Heart left ventricle (tissue), 13 donors: ENCODE data around the gene METRNL.

Source experiments
- CTCF ChIP-seq, 12 donors: fragments of 200-600 bp; sonication (generic) in 4 of 12; IDR thresholded peaks; one replicate each; pipeline versions ENCODE4 v1.5.0 to v1.8.0; 2018 to 2022; ENCODE audit warnings: antibody characterized with exemption in 12 of 12, mild to moderate bottlenecking in 5 of 12
- POLR2A ChIP-seq, 2 donors: fragments of 450-650 bp; IDR thresholded peaks; one replicate each; pipeline ENCODE4 v1.6.1; 2017; ENCODE audit warnings: antibody characterized with exemption in 2 of 2, mild to moderate bottlenecking in 2 of 2, moderate library complexity in 2 of 2
- donor health status: ischemic (EF 13 %, LVEDD 7.1; RV severe dilation, severe dysfunction).
- donor health status: DM: no; HTN: yes; CAD: no.
- donor health status: DM: no; HTN: no; CAD: no.
- donor health status: ischemic (EF 25% LVEDD 6.9; RV normal size, moderate dysfunction).
- donor health status: ischemic (EF 25% LVEDD 5.7; RV mildly dilated, moderate dysfunction).
- donor health status: ischemic (EF 35%, LVEDD 5.7; RV mildly dilated, moderate dysfunction).
- donor health status: nonischemic (EF 11% LVEDD 7.7; RV severe dilation, severe dysfunction).
- donor health status: DM: yes; HTN: yes; CAD: no.
- donor health status: PGD.
- donor health status: ischemic (EF 29% LVEDD 5.4; RV normal size, mild dysfunction).
- donor health status: nonischemic (EF 23%, LVEDD 6.1; RV moderate dilation, normal function).

DNA sequence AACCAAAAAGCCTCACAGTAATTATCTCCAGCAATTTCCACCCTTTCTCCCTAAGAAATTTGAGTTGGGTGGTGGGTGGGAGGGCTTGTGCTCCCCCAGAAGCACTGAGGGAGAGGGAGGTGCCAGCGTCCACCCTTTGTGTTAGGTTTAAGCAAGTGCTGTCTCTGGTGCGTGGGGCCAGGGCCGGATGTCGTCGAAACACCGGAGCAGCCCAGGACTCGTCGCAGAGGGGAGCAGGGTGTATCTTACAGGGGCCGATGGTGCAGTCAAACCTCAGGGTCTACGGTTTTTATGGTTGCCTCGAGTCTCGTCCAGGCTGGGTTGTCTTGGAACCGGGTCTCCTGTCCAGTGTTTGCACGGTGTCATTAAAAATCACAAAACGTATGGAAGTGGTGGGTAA lies 35.3 kb downstream of the METRNL start:
- TF ChIP-seq CTCF (IDR thresholded peaks at IDR 0.05) = no peak
- TF ChIP-seq POLR2A (IDR thresholded peaks at IDR 0.05) = no peak
